Transverse colon (tissue), 4 donors: Measurements from ENCODE around the gene CSNK1A1L.

Experiments used
- EP300 ChIP-seq: sonication (generic); formaldehyde crosslinking; IDR thresholded peaks from one replicate; pipeline ENCODE4 v1.6.1; 2017; ENCODE audit warnings: antibody characterized with exemption, low read depth
- POLR2A ChIP-seq: fragments of 450-650 bp; IDR thresholded peaks from one replicate; pipeline ENCODE4 v1.6.1; 2016; ENCODE audit warnings: antibody characterized with exemption, mild to moderate bottlenecking, moderate library complexity
- POLR2AphosphoS5 ChIP-seq, 3 donors: sonication (generic); formaldehyde crosslinking; IDR thresholded peaks; one replicate each; pipeline ENCODE4 v1.6.1; 2016; ENCODE audit warnings: antibody characterized with exemption in 3 of 3
- TF ChIP-seq, protein P1 (sequence below), 5 experiments: fragments of 200-600 bp in 3 of 5; fragments of 450-650 bp in 2 of 5; sonication (generic) in 3 of 5; IDR thresholded peaks; 1 replicate in 2 of 5; 2 replicates in 3 of 5; pipeline ENCODE4 v1.5.1; 2016 to 2017; ENCODE audit warnings: antibody characterized with exemption in 5 of 5, inconsistent platforms in 3 of 5, mild to moderate bottlenecking in 2 of 5, moderate library complexity in 1 of 5

DNA sequence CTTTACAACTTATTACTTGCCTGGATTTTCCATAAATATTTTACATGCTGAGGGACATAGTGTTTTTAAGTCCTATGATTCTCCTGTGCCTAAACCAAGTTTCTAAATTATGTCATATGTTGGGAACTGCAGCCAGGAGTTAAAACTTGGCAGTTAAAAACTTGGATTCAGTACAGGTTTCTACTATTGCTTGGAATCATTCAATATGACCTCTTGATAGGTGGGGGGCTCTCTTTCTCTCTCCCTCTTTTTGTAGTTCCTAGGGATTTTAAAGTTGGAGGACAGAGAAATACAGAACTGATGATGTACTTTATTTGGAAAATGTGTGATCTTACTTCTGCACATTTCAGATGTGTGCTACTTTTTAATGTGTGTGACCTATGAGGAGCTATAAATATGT lies 4.7 kb downstream of the CSNK1A1L start:
- TF ChIP-seq, protein P1, sequence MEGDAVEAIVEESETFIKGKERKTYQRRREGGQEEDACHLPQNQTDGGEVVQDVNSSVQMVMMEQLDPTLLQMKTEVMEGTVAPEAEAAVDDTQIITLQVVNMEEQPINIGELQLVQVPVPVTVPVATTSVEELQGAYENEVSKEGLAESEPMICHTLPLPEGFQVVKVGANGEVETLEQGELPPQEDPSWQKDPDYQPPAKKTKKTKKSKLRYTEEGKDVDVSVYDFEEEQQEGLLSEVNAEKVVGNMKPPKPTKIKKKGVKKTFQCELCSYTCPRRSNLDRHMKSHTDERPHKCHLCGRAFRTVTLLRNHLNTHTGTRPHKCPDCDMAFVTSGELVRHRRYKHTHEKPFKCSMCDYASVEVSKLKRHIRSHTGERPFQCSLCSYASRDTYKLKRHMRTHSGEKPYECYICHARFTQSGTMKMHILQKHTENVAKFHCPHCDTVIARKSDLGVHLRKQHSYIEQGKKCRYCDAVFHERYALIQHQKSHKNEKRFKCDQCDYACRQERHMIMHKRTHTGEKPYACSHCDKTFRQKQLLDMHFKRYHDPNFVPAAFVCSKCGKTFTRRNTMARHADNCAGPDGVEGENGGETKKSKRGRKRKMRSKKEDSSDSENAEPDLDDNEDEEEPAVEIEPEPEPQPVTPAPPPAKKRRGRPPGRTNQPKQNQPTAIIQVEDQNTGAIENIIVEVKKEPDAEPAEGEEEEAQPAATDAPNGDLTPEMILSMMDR (IDR thresholded peaks at IDR 0.05): no peak
- TF ChIP-seq POLR2A (no peak), POLR2AphosphoS5 (IDR thresholded peaks at IDR 0.05) (no peak), EP300 (no peak)
